ENCODE measurements around the gene TSC2.

Gene TSC2

DNA sequence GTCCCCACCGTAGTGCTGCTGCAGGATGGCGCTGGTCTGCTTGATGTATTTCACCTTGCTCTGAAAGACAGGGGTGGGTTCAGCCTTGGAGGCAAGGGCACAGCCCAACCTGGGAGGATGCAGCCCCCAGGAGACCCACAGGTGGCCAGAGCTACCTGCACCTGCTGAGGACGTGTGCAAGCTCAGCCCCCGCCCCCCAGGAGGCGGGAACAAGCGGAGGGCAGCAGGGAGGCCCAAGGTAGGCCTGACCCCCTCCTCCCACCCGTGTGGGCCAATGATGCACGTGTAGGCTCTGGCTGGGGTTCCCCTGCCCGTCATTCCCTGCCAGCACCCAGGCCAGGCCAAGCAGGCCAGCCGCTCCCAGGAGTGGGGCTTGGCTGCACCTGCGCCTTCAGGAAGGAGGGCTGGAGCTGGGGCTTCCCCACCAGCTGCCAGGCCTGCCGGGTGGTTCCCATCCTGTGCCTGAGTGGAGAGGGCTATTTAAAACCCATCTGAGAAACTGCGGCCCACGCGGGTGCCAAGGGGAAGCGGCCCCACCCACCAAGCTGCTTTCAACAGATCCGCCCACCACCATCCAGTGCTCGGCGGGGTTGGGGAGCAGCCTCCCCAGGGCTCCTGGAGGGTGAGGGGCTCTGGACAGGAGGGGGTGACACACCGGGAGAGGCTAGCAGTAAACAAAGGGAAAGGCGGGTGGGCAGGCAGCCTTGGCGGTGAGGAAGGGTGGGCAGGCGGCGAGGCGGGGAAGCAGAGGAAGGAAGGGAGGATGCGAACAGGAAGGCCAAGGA lies 3.9 kb upstream of the TSC2 start:
- DNase-seq (ENCODE audit: low spot score) = no peak

DNA sequence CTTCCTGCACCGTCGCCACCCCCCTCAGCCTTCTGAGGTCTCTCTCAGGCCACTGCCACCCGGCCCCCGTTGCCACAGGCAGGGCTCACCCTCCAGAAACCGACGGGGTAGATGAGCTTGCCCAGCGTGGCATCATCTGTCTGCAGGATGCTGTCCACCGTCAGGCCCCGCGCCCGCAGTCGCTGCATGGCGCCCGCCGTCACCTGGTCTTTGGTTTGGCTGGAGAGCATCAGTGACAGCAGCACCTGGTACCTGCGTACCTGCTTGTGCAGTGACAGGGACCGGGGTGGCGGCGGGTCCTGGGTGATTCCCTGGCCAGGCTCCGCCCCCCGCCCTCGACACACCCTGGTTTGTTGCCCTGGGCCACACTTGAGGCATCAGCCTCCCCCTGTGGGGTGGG lies 3.2 kb upstream of the TSC2 start:
- DNase-seq (ENCODE audit: low spot score) = no peak

DNA sequence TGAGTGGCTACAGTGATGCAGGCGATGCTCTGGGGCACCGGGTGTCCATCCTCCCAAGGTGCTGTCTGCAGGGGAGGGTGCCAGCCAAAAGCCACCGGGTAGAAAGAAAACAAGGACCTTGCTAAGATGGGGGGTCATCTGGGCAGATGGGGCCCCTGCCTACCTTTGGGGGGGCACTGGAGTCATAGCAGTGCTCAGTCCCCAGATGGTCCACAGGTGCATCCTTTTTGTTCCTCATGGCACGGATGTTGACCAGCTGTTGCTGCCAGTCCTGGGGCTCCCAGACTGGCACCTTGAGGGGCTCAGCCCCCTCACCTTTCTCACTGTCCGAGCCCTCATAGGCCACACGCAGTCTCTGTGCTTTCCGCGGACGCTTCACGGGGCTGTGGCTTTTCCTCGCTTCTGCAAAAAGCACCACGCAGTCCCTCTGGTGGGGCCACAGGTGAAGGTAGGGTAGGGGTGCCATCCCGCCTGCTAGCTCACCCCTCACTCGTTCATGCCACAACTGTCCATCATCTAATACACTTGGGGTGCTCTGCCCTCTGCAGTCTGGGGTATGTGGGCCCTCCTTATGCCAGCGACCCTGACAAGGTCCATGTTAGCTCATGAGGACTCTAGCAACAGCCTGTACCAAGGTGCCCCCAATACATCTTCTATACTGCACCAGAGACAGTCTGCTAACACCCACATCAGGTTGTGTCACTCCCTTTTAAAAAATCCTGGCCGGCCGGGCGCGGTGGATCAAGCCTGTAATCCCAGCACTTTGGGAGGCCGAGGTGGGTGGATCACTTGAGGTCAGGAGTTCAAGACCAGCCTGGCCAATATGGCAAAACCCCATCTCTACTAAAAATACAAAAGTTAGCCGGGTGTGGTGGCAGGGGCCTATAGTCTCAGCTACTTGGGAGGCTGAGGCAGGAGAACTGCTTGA lies 1.6 kb upstream of the TSC2 start:
- no peak for DNase-seq (ENCODE audit: low spot score)

DNA sequence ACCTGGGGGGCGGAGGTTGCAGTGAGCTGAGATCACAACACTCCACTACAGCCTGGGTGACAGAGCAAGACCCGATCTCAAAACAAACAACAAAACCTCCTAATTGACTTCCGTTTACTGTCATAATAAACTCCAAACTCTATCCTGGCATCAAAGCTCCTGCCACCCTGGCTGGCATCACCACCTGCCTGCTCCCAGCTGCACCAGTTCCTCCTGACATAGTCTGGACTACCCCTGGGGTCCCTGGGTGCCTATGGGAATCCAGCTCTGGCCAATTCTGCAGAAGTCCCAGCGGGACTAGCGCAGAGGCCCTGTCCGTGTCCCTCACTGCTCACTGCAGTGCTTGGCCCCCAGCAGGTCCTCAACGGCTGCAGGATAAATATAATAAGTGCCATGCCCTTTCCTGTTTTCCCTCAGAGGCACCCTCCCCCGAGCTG lies 874 bp upstream of the TSC2 start:
- DNase-seq (ENCODE audit: low spot score) = no peak

DNA sequence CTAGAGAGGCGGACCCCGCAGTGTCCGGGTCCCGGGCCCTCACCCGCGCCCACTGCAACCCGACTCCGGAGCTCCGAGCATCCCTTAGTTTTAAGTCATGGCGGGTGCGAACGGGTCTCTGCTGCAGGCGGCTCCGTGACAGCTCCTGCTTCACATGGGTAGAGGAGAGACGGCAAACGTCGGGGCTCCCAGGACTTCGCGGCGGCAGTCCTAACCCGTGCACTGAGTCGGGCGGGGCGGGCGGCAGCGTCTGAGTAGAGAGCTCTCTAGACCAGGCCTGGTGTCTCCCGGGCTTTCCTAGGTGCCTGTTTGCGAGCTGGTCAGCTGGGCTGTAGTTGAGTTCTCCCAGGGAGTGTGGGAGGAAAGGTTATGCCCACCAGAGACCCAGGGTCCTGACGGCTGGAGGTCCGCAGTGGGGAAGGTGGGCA lies 345 bp downstream of the TSC2 start:
- DNase-seq (ENCODE audit: low spot score) = no peak

DNA sequence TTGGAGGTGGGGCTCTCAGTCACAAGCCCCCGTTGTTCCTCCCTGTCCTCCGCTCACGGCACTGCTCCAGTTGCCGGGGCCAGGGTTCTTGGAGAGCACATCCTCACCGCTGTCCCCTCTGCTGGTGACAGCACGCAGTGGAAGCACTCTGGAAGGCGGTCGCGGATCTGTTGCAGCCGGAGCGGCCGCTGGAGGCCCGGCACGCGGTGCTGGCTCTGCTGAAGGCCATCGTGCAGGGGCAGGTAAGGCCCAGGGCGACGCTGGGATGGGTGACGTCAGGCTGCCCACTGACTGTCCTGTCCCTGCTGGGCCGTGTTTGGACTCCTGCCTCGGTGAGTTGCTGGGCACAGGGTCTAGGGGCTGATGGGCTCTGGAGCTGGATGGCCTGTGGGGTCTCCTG lies 5.4 kb downstream of the TSC2 start:
- no peak for DNase-seq (ENCODE audit: low spot score)

DNA sequence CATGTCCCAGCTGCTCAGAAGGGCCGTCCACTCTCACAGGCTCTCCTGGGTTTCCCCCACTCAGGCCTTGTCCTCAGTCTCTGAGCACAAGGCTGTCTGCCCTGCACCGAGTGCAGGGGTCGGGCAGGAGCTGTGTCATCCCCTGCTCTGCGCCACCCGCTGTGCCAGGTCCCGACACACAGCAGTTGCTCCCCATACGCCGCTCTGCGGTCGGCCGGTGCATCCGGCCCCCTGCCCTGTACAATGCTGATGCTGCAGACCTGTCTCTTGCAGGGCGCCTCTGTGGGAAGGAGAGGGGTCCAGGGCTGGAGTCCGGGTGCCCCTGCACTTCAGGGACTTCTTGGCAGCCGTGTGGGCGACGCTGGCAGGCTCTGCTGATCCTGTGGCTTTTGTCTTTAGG lies 6.1 kb downstream of the TSC2 start:
- DNase-seq (ENCODE audit: low spot score) = no peak

DNA sequence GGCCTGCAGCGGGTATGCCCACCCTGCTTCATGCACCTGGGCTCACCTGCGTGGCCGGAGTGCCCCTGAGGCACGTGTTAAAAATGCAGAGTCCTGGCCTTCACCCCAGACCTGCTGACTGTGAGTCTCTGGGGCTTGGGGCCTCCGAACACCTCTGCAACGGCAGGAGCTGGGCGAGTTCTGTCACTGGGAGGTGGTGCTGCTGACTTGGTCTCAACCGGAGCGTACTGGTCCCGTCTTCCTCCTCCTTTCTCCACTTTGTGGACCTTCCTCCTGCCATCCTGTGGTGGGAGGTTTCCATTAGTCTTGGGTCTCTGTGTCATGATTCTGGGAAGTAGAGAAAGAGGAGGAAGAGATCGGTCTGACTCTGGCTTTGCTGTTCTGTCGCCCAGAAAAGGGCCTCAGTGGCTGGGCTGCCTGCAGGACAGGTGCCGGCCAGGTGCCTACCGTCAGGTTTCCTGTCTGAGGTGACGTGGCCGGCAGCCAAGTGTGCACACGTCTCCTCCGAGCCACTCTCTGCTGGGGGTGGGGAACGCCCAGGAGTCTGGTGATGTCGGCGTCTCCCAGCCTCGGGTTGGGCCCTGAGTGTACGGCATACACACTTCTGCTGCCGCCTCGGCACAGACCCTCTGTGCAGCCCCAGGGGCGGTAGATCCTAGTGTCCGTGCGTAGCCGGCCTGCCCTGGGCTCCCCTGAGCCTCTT lies 6.9 kb downstream of the TSC2 start:
- DNase-seq (ENCODE audit: low spot score) = no peak

DNA sequence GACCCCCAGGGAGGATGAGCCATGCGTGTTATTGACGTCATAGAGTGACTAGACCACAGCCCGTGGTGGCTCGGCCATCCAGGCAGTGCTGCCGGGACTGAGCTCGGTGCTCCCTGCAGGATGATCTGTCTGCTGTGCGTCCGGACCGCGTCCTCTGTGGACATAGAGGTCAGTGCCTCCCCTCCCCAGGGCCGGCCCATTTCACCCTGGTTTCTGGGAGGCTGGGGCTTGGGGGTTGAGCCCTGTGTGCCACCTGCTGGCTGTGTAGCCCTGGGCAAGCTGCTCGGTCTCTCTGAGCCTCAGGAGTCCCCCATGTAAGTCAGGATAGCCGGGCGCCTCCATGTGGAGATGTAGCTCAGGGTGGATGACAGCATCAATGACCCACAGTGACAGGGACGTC lies 8.3 kb downstream of the TSC2 start:
- no peak for DNase-seq (ENCODE audit: low spot score)

DNA sequence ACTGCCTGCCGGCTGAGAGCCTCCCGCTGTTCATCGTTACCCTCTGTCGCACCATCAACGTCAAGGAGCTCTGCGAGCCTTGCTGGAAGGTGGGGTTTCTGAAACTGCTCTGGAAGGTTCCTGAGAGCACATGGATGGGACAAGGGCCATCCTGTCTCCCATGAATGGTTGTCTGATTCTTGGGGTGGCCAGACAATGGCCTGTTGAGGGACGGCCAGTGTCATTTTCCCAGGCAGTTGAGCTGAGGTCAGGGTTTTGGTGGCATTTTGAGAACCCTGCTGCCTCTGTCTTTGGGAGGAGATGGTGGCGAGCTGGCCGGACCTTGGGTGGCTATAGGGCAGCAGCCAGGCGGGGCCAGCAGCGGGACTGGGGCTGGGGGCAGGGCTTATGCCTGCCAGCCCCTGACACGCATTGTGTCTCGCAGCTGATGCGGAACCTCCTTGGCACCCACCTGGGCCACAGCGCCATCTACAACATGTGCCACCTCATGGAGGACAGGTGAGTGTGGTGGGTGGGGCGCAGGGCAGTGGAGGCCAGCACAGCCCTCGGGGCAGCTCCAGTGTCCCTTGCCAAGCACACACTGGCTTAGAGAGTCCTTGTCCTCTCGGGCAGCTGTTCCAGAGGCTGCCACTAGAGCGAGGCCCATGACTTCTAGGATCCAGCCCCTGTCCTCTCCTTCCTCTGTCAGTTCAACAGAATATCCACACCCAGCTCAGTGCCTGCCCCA lies 9.1 kb downstream of the TSC2 start:
- DNase-seq (ENCODE audit: low spot score) = no peak

DNA sequence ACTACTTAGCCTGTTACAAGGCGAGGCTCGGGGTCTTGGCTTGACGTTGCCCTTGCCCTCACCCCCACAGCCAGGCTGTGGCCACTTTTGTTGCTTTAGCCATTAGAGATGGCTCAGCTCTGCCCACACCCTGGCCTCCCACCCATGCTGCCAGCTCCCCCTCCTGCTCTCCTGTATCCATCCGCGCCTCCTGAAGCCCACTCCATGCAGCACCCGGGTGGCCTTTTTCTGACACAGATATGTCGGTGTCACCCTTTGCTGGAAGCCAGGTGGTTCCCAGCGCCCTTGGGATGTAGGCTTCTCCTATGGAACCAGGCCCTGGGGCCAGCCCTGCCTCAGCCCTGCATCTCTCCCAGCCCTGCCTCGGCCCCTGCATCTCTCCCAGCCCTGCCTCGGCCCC lies 9.7 kb downstream of the TSC2 start:
- no peak for DNase-seq (ENCODE audit: low spot score)

DNA sequence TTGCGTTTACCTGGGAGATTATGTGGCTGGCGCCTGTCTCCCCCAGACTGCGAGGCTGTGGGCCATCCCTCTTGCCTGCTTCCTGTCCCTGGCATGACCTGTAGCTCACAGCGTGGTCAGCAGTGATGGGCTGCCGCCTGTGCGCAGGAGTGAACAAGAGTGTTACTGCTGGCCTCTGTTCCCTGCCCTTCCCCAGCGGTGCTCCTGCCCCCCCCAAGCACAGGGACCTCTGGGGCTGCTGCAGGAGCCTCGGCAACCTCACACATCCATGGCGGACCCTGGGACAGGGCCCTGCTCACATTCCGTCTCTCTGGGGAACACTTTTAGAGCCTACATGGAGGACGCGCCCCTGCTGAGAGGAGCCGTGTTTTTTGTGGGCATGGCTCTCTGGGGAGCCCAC lies 10.6 kb downstream of the TSC2 start:
- no peak for DNase-seq (ENCODE audit: low spot score)

DNA sequence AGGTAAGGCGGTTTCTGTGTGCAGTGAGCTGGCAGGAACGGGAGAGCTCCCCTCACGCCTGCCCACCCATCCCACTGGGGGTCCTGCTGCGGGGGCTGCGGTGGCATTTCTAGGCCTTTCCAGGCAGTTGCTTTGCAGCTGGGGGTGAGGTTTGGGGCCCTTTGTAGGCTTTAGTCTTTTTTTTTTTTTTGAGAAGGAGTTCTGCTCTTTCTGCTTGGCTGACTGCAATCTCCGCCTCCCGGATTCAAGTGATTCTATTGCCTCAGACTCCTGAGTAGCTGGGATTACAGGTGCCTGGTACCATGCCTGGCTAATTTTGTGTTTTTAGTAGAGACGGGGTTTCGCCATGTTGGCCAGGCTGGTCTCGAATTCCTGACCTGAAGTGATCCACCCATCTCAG lies 11.1 kb downstream of the TSC2 start:
- no peak for DNase-seq (ENCODE audit: low spot score)

DNA sequence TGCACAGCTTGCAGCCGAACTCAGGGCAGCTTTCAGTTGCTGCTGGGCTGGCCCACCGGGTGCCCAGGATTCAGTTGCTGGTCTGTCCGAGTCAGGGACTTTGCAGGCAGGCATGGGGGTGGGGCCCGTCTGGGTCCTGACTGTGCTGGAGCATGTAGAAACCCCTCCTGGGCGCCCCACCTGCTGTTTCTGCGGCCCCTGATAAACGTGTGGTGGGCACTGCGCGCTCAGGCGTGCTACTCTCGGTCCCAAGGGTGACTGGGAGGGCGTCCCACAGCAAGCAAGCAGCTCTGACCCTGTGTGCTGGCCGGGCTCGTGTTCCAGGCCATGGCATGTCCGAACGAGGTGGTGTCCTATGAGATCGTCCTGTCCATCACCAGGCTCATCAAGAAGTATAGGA lies 12.6 kb downstream of the TSC2 start:
- no peak for DNase-seq (ENCODE audit: low spot score)

DNA sequence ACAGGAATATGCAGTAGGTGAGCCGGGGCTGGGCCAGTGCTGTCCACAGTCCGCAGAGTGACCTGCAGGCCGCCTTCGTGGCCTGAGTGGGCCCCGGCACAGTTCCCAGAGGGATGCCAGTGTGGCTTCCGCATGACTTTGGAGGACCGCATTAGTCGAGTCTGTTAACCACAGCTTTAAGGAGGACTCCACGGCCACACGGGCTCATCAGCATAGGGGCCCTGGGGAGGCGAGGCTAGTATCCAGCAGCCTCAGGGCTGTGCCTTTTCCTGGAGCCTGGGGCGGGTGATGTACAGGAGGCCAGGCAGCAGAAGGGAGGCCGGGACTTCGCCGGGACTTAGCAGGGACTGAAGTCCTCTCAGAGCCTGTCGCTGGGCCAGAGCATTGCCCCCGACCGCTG lies 13.2 kb downstream of the TSC2 start:
- DNase-seq (ENCODE audit: low spot score) = no peak

DNA sequence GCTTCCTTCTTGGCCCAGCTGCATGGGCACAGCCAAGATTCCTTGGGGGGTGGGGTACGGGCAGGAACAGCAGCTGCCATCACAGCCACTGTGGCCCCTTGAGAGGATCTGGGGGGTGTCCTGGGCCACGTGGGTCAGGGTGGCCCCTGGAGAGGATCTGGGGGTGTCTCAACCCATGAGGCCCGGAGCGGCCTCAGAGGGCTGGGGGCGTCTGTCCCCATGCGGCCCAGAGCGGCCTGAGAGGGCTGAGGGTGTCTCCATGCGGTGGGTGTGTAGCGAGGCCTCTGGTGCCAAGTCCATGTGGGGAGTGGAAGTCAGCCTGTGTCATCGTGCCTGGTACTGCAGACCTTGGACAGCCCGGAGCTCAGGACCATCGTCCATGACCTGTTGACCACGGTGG lies 13.7 kb downstream of the TSC2 start:
- no peak for DNase-seq (ENCODE audit: low spot score)

DNA sequence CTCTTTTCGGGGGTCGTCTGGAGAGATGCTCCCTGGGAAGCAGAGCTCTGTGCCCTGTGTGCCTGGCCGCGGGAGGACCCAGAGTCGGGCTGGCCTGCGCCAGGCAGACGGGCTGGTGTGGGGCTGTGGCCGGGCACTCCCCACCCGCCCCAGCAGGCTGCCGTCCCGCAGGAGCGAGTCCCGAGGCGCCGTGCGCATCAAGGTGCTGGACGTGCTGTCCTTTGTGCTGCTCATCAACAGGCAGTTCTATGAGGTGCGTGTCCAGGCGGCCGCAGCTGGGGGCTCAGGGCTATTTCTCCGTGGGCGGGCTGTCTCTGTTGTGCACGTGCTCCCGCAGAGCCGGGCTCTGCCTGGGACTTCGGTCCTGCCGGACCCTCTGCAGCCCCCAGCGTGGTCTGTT lies 15.0 kb downstream of the TSC2 start:
- DNase-seq (ENCODE audit: low spot score) = no peak

DNA sequence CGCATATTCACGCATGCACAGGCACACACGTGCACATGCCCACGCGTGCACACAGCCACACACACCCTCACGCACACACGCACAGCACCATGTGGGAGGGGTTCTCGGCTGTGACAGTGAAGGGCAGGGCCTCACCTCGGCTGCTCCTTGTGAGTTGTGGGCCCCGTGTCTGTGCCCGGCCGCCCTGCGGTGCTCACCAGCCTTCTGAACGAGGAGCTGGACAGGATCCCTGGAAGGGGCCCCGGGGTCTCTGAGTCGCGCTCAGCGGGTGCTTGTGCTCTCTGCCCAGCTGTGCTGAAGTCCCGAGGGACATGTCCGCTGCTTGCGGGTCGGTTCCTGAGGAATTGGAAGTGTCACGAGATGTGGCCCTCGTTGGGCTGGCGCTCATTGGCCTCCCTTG lies 16.1 kb downstream of the TSC2 start:
- DNase-seq (ENCODE audit: low spot score) = no peak

DNA sequence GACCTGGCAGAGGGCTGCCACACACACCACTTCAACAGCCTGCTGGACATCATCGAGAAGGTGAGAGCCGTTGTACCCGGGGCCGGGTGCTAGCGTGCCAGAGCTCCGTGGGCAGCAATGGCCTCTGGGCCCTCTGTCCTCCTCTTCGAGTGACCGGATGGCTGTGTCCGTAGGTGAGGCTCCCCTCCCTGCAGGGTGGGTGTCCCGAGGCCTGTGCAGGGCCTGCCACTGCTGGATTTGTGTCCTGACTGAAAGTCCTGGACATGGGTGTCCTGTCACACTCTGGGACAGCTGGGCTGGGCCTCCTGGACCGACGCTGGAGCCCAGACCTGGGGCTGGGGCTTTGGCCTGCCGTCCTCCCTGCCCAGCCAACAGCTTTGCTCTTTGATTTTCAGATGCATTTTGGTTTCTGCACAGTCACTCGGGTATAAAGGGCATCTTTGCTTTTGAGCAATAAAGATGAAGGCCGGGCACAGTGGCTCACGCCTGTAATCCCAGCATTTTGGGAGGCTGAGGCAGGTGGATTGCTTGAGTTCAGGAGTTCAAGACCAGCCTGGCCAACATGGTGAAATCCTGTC lies 16.7 kb downstream of the TSC2 start:
- no peak for DNase-seq (ENCODE audit: low spot score)

DNA sequence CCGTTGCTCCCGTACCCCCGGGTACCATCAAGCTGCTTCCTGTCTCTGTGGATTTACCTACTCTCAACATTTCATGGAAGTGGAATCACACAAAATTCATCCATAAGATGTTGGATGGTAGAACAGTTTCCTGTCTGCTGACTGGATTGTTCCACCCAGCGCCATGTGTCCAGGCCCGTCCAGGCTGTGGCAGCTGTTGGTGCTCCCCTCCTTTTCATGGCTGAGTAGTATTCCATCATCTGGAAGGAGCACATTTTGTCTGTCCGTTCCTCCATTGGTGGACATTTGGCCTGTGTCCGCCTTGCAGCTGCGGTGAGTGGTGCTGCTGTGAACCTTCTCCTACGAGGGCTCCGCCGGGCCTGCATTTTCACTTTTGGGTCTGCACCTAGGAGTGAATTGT lies 18.4 kb downstream of the TSC2 start:
- DNase-seq (ENCODE audit: low spot score) = no peak

DNA sequence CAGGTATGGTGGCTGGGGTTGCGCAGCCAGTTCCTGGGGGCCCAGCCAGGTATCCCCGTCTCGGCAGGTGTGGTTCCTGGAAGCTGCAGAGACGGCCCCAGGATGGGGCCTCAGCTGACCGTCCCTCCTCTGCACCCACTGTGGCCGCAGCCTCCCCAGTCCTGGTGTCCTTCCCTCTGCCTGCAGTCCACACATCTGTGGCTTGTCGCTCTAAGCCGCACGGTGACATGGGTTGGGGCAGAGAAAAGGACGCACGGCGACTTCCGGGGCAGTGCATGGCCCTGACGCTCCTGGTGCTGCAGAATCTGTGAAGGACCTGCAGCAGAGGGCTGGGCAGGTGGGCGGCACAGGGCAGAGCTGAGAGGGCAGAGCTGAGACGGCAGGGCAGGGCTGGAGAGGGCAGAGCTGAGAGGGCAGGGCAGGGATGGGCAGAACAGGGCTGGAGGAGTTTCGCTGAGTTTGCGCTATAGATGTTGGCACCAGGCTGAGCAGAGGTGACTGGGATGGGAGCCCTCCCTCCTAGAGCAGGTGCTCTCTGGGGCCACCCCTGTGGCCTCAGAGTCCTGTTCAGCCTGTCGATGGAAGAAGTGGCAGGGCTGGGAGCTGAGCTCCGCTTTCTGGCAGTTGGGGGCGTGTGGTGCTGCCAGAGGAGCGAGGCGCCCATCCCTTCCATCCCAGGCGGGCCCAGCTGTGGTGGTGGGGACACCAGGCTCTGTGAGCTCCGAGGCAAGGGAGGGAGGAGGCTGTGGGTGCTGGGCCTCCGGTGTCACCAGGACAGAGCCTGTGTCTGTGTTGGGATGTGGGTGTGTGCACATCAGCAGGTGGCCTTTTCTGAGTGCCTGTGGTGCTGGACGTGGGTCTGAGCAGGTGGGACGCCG lies 23.0 kb downstream of the TSC2 start:
- DNase-seq (ENCODE audit: low spot score) = no peak

All from kidney capillary endothelial cell (primary cell).